GM19351 (cell line): ENCODE measurements around the gene NPHP3.
"Not testable (repeated sequence)": the region's sequence is repeated elsewhere in the genome, so short reads cannot be mapped to it uniquely, and the experiment has no call there.

Experiments used
- ATAC-seq: cut with Tn5 transposase; IDR thresholded peaks from one replicate; pipeline ENCODE4 v1.9.1; 2021; ENCODE audit warnings: mild to moderate bottlenecking, moderate library complexity; ENCODE audit not compliant: unreplicated experiment

NPHP3 gene

DNA sequence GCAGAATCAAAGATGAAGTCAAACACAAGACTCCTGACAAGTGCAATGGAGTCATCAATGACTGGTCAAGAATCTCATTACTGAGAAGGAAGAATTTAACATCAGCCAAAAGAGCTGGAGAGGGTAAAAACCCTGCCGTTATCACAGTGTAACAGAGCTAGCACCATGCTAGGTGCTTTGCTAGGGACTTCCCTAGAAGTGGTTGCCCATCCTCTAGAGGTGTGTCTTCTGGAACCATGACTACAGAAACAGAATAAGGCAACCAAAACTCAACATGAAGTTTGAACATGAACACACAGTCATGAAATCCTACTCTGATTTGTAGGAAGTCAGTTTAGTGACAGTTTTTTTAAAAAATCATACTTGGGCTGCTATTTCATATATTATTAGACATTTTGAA lies 72.1 kb downstream of the NPHP3 start:
- no peak for ATAC-seq

DNA sequence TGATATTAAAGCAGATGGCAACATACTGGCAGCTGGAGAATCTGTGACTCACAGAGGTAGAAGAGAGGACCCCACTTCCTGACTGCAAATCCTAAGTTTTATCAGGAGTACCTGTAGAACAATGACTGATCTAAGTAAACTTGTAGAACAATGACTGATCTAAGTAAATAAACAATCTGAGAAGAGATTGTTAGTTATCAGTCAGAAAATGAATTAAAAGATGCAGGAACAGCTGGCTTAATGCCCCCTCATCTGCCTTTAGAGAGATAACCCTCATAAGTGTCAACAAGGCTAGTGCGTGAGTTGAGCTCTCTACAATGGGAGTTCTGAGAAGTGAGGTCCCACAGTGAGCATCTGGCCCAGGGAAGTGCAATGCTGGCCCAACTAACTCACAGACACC lies 77.2 kb downstream of the NPHP3 start:
- no peak for ATAC-seq

DNA sequence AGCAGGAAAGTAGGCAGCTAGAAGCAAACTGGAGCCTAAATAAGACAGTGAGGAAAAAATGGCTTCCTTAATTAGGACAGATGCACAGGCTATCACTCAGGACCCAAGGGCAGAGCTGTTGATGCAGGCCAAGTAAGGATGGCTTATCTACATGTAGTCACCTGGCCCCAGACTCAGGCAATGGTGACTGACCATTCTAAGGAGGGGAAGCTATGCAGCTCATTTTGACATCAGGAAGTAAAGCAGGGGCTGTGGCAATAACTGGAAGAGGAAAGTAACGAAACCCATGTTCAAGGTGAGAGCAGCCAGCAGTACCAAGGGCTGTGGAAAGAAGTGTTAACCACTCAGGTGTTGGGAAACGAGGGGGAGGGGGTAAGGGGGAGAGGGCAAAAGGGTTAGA lies 78.8 kb downstream of the NPHP3 start:
- ATAC-seq: no peak

DNA sequence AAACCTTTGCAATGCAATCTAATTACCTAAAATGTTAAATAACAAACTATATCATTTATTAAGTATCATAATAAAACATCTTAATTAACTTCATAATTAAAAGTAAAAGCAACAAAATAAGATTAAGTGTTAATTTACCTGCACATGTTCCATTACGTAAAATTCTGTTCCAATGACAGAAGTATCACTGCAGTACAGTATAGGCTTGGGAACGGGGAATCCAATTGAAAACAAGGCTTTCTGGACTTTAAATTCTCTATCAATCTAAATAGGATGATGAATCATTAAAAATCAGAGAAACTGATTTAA lies 79.7 kb downstream of the NPHP3 start:
- ATAC-seq: no peak

DNA sequence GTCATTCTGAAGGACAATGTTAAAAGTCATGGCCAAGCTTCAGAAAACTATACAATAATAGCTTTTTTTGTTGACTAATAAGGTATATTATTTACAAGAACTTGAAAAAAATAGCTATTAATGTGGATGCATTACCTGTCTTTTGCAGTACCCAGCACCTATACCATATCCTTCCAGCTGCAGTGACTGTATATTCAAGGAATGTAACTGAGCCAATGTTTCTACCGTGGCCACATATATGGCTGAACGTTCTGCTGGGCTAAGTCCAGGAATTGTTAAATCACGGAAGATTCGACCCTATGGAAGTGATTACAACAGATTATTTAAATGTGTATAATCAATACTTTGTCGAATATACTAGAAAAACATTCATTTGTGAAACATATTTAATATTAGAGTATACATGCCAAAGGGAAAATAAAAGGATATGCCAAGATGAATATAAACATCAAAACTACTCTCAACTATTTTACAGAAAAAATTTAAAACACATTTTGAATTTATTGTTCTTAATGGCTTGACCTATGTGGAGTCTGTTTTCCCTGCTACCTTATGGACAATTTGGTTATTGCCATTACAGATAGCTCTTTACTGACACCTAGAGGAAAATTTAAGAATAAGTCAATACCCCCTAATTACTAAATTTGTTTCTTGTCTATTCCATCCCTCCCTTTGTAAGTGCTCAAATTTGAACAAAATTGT lies 80.2 kb downstream of the NPHP3 start:
- ATAC-seq: peak; percentile 71

DNA sequence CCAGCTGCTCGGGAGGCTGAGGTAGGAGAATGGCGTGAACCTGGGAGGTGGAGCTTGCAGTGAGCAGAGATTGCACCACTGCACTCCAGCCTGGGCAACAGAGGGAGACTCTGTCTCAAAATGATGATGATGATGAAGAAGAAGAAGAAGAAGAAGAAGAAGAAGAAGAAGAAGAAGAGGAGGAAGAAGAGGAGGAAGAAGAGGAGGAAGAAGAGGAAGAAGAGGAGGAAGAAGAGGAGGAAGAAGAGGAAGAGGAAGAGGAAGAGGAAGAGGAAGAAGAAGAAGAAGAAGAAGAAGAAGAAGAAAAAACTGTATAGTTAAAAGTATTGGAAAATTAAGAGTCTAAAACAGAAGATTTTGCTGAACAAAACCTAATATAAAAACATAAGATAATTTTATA lies 80.8 kb downstream of the NPHP3 start:
- not testable (repeated sequence) for ATAC-seq

DNA sequence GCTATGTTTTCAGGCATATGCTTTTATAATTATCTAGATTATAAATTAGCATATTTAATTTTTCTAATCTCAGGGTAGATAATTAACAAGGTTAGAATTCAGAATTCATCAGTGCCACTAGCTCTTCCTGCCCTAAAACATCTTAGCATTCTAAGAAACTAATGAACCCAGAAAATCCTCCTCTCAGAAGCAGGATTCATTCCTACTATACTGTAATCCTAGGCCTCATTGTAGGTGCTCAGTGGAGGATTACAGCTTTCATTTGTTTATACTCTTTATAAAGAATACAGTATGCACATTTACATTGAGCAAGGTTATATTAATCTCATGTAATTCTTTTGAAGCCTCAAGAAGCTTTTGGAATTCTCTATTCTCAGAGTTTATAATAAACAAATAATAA lies 83.5 kb downstream of the NPHP3 start:
- no peak for ATAC-seq

DNA sequence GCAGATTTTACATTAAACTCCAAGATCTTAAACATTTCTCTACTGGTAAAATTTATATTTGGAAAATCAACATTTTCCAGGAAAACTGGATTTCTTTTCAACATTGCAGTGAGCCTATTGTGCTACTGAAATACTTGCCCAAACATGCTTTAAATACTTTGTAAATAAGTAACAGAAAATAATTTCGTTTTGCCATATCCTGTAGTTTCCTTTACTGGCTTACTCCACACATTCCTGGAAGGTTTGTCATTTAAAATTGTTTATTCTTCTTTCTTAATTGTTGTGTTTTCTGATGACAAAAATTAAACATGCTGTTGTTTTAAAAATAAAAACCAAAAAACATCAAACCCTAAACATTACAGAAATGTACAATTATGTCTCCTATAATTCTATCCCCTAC lies 84.6 kb downstream of the NPHP3 start:
- no peak for ATAC-seq

DNA sequence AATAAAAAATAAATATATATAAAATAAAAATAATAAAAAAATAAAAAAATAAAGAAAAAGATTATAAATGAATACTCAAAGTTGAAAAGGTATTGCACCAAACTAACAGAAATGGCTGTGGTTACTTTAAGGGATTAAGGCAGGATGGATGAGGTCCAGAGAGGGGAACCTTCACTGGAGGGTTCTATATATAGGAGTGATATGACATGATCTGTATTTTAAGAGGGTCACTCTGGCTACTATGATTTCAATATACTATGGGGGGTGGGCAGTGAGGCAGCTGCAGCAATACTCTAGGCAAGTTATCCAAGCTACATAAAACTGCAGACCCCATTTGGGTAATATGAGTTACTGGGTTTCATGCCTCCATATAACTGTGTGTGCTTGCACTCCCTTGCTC lies 87.2 kb downstream of the NPHP3 start:
- ATAC-seq: no peak
